A673 (cell line): ENCODE data around the gene MYO5B. TPM values are rescaled to one million over a fixed set of nuclear protein-coding genes. Genes with fewer than 3 reads are reported as not detected.

Experiments used
- BruUV-seq: library from RNA; stranded (reverse); fragments of 400-500 nt; replicated peaks from 2 replicates; lab custom pipeline; 2021; lab: Mats Ljungman, UMichigan
- CTCF ChIA-PET: fragments of 300-600 bp; sonication (Branson Sonifier 250); formaldehyde crosslinking; loops from one replicate; lab custom pipeline; 2022; ENCODE audit warnings: antibody characterized with exemption; lab: Charles Lee
- POLR2A ChIA-PET: fragments of 300-600 bp; sonication (Branson Sonifier 250); formaldehyde crosslinking; loops from one replicate; lab custom pipeline; 2022; ENCODE audit warnings: antibody characterized with exemption; ENCODE audit not compliant: low non-redundant PET; lab: Charles Lee
- DNase-seq: peaks from one replicate; pipeline ENCODE4 v3.0.0-alpha.2; 2015; ENCODE audit warnings: low spot score
- H3K27ac ChIP-seq: fragments of 200-600 bp; sonication (generic); 2 replicates; pipeline ENCODE4 v1.5.1; 2016; ENCODE audit warnings: mixed run types, low read depth, mild to moderate bottlenecking, mixed read lengths, antibody characterized with exemption, low read length; ENCODE audit not compliant: poor library complexity, severe bottlenecking
- H3K27me3 ChIP-seq: fragments of 200-600 bp; sonication (generic); replicated peaks from 2 replicates; pipeline ENCODE4 v1.6.1; 2017; ENCODE audit warnings: mixed run types, low read depth, mild to moderate bottlenecking, mixed read lengths, antibody characterized with exemption, low read length; ENCODE audit not compliant: insufficient read depth, poor library complexity
- H3K36me3 ChIP-seq: fragments of 200-600 bp; sonication (generic); 2 replicates; pipeline ENCODE4 v1.6.1; 2016; ENCODE audit warnings: mixed run types, mild to moderate bottlenecking, mixed read lengths, antibody characterized with exemption, low read length; ENCODE audit not compliant: insufficient read depth, poor library complexity, severe bottlenecking
- H3K4me1 ChIP-seq: fragments of 200-600 bp; sonication (generic); 2 replicates; pipeline ENCODE4 v1.6.1; 2017; ENCODE audit warnings: mixed run types, mild to moderate bottlenecking, mixed read lengths, antibody characterized with exemption, low read length; ENCODE audit not compliant: insufficient read depth, poor library complexity, severe bottlenecking
- H3K4me3 ChIP-seq: fragments of 200-600 bp; sonication (generic); 2 replicates; pipeline ENCODE4 v1.5.1; 2016; ENCODE audit warnings: low read depth, mixed run types, mild to moderate bottlenecking, mixed read lengths, low read length; ENCODE audit not compliant: poor library complexity, severe bottlenecking
- H3K9me3 ChIP-seq: fragments of 200-600 bp; sonication (generic); 2 replicates; pipeline ENCODE4 v1.6.1; 2016; ENCODE audit warnings: mixed run types, low read depth, mild to moderate bottlenecking, mixed read lengths, antibody characterized with exemption, low read length; ENCODE audit not compliant: poor library complexity, severe bottlenecking
- EZH2 ChIP-seq: fragments of 200-600 bp; sonication (generic); IDR thresholded peaks from 2 replicates; pipeline ENCODE4 v1.6.1; 2017; ENCODE audit warnings: borderline replicate concordance, low read depth, mild to moderate bottlenecking, mixed read lengths, antibody characterized with exemption, low read length; ENCODE audit not compliant: poor library complexity, severe bottlenecking
- intact Hi-C: fragments of 100-400 bp; cut with micrococcal nuclease; formaldehyde crosslinking; loops from one replicate; pipeline ENCODE4 v1.10.0; 2022; ENCODE audit not compliant: unreplicated experiment
- total RNA-seq: library from RNA; stranded (reverse); gene quantifications from 2 replicates; pipeline ENCODE4 v1.2.3, GENCODE V29; 2021
- TF ChIP-seq, protein P1 (sequence below): fragments of 300-800, 200-600 bp; sonication (generic); conservative IDR thresholded peaks from 2 replicates; pipeline ENCODE4 v1.5.1; 2017; ENCODE audit warnings: low read depth, mild to moderate bottlenecking, antibody characterized with exemption, low read length, moderate library complexity, mixed read lengths

The MYO5B gene
- total RNA-seq, 1 experiment from 2014 or later, result 0.30 TPM

DNA sequence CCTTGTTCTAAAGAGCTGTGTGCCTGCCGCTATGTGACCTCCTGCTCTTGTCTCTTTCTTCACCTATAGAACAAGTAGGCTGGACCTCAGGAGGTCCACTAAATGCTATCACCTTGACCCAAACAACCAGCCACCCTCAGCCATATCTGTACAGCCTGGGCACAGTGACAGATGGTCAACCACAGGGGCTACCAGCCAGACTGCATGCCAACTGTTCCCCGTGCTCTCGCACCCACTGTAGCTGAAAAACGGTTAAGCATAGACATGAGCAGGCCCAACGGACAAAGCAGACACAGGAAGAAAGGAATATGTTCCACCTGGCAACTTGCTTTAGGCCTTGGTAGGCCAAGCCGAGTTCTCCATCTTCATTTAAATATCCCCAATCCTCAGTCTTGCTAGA, 338.5 kb downstream of the MYO5B start:
- Histone ChIP-seq H3K36me3 (no peaks in the 10 kb centered on the region), H3K4me1 (no peaks in the 10 kb centered on the region), H3K4me3 (no peak overlapping the region), H3K27ac (no peak overlapping the region), H3K9me3 (no peaks in the 10 kb centered on the region), H3K27me3 (no peaks in the 10 kb centered on the region)
- no peak for DNase-seq
- TF ChIP-seq, protein P1, sequence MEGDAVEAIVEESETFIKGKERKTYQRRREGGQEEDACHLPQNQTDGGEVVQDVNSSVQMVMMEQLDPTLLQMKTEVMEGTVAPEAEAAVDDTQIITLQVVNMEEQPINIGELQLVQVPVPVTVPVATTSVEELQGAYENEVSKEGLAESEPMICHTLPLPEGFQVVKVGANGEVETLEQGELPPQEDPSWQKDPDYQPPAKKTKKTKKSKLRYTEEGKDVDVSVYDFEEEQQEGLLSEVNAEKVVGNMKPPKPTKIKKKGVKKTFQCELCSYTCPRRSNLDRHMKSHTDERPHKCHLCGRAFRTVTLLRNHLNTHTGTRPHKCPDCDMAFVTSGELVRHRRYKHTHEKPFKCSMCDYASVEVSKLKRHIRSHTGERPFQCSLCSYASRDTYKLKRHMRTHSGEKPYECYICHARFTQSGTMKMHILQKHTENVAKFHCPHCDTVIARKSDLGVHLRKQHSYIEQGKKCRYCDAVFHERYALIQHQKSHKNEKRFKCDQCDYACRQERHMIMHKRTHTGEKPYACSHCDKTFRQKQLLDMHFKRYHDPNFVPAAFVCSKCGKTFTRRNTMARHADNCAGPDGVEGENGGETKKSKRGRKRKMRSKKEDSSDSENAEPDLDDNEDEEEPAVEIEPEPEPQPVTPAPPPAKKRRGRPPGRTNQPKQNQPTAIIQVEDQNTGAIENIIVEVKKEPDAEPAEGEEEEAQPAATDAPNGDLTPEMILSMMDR, result no peak
- no peak for TF ChIP-seq EZH2
- intact Hi-C loops, result loop anchor here (10.0 kb wide), 2 partner anchors 202 to 1182 kb away; no protein-coding TSS in a partner anchor
- ChIA-PET POLR2A (no interaction called here), CTCF (no interaction called here)
- no TSS peak for BruUV-seq

DNA sequence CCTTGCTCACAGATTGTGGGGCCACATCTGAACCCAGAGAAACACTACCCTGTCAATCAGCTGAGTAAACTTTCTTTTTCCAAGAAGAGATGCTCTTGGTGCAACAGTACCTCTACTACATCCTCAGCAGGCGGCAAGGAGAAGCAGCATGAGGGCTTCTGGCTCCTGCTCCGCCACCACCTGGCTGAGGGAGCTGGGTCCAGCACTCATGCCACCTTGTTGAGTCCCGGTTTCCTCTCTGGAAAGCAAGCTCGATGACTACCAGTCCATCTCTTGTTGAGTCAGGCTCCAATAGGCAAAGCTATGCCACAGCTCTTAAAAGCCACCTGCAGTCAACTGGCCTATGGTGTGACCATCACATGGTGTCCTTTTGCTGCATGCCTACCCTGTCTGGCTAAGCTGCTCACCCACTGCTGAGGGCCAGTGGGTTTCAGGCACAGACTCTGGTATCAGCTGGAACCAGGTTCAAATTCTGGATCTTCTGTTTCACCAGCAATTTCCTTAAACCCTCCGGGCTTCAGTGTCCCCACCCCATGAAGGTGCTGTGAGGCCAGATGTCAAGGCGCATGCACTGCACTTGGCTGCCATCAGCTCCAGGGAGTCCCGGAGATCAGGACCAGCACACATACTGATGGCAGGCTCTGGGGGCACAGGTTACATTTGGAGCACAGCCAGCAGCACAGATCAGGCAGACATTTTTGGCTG, 339.1 kb downstream of the MYO5B start:
- POLR2A ChIA-PET, result no interaction called here
- H3K27ac ChIP-seq, result no peak overlapping the region
- TF ChIP-seq, protein P1, result no peak
- no peak for TF ChIP-seq EZH2
- H3K9me3 ChIP-seq, result no peaks in the 10 kb centered on the region
- intact Hi-C loops, result loop anchor here (10.0 kb wide), 2 partner anchors 201 to 1181 kb away; no protein-coding TSS in a partner anchor
- H3K27me3 ChIP-seq, result no peaks in the 10 kb centered on the region
- CTCF ChIA-PET, result interaction anchor here (0.5 kb wide), 1 partner anchor 268 kb away, joined by 4 read pairs; no protein-coding TSS in a partner anchor
- H3K4me1 ChIP-seq, result no peaks in the 10 kb centered on the region
- DNase-seq, result no peak
- no peak overlapping the region for H3K4me3 ChIP-seq
- H3K36me3 ChIP-seq, result no peaks in the 10 kb centered on the region
- no TSS peak for BruUV-seq

DNA sequence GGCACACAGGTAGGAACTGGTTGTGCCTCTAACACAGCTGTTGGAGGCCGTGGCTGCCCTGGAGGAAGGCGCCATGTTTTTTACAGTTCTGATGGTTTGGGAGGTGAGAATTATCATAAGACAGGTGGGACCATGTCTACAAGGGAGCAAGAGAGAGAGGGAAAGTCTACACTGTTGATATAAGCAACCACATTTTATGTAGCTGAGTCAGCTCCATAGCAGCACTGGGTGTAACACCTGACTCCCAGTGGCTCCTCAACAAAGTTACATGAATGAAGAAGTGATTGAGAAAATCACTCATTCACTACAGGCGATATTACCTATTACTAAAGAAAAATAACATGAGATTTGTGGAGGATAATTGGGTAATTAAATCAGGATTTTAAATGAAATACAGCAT, 340.3 kb downstream of the MYO5B start:
- DNase-seq, result no peak
- Histone ChIP-seq H3K36me3 (no peaks in the 10 kb centered on the region), H3K27me3 (no peaks in the 10 kb centered on the region), H3K4me3 (no peak overlapping the region), H3K4me1 (no peaks in the 10 kb centered on the region), H3K27ac (no peak overlapping the region), H3K9me3 (no peaks in the 10 kb centered on the region)
- intact Hi-C loops, result loop anchor here (10.0 kb wide), 2 partner anchors 200 to 1180 kb away; no protein-coding TSS in a partner anchor
- BruUV-seq, result no TSS peak
- ChIA-PET CTCF (interaction anchor here (1.4 kb wide), 1 partner anchor 344 kb away, joined by 3 read pairs; no protein-coding TSS in a partner anchor), POLR2A (no interaction called here)
- TF ChIP-seq, protein P1, result no peak
- TF ChIP-seq EZH2, result no peak
